Renal pelvis (tissue), 12 donors: ENCODE measurements around the gene C2orf66. TPM values are rescaled to one million over a fixed set of nuclear protein-coding genes. Genes with fewer than 3 reads are reported as not detected.

Experiments used
- DNase-seq: peaks from one replicate; pipeline ENCODE4 v3.0.0-alpha.2; 2013
- long read RNA-seq, 16 experiments: transcript quantifications; one replicate each; lab custom pipeline, GENCODE V29; 2026
- polyA plus RNA-seq, 3 donors: library from polyadenylated mRNA; unstranded; fragments of 120-200 nt; gene quantifications; one replicate each; pipeline ENCODE4 v1.2.1, GENCODE V29; 2013; ENCODE audit not compliant: insufficient read length in 3 of 3

C2orf66 gene
- under 1 TPM; 0.31 to 0.84 (median 0.61) TPM for polyA plus RNA-seq
- long read RNA-seq, donor 1 = 0 reads
- long read RNA-seq, donor 2 = 0 reads
- long read RNA-seq, donor 3 = 0 reads
- long read RNA-seq, donor 4 = 0 reads
- long read RNA-seq, donor 5 = 0 reads
- long read RNA-seq, donor 6 = 0 reads
- long read RNA-seq, donor 7 = 0 reads
- long read RNA-seq, donor 8 = 0 reads
- long read RNA-seq, donor 9 = 0 reads
- long read RNA-seq, donor 10 = 0 reads
- long read RNA-seq, donor 11 = 0 reads
- long read RNA-seq, donor 12 = 0 reads
- long read RNA-seq, donor 13 = 0 reads
- long read RNA-seq, donor 14 = 0 reads
- long read RNA-seq, donor 15 = 0 reads
- long read RNA-seq, donor 16 = 0 reads

DNA sequence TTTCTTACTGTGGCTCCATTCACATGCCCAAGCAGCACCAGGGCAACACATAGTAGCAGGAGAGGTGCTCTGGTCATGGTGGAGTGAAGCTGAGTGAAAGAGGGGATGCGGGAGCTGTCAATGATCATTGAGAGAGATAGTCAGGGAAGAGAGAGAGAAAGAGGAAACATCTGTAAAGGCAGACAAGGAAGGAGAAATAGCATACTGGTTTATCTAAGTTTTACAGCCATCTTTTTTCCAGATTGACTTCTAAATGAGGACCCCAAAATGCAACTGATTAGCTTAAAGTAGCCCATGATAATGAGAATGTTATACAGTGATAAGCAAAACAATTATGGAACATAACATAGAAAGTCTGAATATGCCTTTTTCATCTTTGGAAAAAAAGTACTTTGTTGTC, at the start of gene C2orf66:
TSS of gene C2orf66 (minus strand) at position 96 of the 400 bp plus-strand sequence. CDS start at position 77, 19 bp downstream.
- DNase-seq = no peak

DNA sequence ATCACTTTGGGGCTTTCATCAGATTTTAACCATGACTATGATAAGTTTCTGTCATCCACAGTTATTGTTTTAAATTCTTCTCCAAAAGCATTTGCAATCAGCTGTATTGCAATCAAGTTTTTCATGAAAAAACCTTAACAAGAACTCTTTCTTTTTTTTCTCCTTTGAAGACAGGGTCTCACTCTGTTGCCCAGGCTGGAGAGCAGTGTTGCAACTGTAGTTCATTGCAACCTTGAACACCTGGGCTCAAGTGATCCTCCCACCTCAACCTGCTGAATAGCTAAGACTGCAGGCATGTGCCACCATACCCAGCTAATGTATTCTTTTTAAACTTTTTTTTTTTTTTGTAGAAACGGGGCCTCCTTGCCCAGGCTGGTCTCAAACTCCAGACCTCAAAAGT, 45.5 kb upstream of the C2orf66 start:
- DNase-seq = no peak

DNA sequence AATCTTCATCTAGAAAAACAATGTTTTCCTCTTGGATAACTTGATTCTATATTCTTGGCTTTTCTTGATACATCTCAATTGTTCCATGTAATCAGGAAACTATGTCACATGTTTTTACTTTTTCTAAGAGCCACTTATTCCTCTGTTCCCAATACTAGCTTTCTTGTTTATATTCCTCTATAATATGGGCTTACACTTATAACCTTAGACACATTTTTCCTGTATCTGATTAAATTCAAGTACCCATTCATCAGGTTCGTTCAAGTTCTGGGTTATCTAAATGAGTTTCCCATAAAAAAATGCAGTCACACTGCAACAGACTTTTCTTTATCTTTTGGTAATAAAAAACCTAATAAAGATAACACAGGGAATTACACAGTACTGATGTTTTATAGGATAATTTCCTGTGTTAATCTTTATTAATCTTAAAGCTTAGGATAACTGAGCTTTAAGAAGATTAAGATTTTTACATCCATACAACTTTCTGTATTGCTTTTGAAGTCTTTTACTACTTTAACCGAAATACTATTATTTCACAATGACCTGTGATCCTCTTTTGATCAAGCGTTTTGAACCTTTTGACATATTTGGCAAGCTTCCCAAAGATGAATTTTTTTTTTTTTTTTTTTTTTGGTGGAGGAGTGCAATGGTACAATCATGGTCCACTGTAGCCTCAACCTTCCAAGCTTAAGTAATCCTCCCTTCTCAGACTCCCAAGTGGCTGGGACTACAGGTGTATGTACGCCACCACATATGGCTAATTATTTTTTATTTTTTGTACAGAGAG, 44.3 kb upstream of the C2orf66 start:
- DNase-seq = no peak

DNA sequence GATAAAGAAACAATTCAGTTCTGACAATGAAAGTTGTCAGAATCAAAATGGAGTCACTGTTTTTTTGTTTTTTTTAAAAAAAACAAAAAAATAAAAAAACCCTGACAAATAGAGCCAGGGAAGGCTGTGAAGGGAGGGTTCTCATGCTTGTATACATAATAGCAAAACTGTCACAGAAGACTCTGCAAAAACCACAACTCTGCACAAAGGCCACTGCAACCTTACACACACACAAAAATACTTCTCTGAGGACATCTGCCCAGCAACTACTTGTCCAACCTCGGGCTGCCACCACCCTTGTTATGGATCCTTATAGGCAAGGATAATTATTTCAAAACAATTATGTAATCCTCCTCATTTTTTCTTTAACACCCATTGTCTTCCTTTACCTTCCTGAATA, 41.9 kb upstream of the C2orf66 start:
- no peak for DNase-seq

DNA sequence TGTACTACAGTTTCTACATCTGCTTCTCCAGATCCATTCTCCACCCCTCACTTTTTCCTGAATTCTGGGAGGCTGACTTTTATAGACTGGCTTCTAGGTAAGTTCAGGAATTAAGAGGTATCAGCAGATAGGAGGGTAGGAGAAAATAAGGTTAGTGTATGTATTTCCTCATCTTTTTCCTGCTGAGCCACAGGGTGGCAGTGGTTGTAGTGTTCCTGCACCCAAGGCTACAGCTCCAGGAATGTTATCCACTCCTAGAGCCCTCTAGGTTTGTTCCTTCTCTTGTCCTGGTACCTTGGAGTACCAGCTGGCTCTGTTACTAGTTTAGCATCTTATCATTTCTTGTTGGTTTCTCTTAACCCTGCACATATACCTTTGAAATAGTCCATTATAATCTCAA, 40.7 kb upstream of the C2orf66 start:
- DNase-seq = no peak

DNA sequence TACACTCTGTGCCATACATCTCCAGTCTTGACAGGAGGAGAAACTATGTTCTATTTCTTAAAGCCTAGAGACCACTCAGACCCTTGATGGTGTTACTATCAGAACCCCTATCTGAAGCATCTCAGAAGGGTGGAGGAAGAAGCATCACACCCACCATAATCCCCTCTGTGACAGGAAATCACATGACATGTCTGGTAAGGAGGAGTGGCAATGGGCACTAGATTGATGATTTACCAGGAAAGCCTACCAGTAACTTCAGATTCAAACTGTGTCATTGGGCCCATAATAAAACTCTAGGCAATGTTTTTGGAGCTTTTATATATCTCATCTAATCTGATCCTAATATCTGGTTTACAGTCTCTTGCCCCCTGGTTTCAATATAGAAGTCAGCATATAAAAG, 37.1 kb upstream of the C2orf66 start:
- no peak for DNase-seq

DNA sequence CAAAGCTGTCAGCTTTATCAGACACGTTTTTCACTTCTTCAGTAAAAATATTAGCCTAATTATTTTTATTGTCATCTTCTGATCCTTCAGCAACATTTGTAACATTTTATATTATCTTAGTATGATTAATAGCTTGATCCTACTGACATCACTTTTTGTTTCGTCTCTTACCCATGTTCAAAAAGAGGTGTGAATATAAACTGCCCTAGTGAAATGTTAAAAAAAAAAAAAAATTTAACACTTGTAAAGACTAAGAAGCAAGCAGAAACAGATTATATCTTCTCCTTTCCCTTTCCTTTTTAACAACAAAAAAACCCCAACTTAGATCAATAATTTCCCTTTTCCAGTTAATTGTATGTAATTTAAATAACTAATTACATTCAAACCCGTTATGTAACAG, 36.2 kb upstream of the C2orf66 start:
- no peak for DNase-seq

DNA sequence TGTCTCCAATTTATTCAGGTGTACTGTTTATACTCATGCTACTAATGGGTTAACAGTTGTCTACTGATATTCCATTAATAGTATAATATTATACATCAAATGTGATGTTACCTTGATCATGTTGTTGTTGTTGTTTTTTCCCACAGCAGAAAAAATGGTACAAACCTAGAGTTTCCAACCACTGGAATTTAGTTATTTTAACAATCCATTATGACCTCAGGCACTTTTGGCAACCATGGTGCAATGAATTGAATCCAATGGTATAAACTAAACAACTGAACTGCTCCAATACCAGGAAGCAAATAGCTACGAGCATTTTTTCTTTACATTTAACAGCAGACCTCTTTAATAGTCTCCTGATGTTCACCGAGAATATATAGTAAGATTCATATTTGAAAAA, 31.0 kb upstream of the C2orf66 start:
- no peak for DNase-seq

DNA sequence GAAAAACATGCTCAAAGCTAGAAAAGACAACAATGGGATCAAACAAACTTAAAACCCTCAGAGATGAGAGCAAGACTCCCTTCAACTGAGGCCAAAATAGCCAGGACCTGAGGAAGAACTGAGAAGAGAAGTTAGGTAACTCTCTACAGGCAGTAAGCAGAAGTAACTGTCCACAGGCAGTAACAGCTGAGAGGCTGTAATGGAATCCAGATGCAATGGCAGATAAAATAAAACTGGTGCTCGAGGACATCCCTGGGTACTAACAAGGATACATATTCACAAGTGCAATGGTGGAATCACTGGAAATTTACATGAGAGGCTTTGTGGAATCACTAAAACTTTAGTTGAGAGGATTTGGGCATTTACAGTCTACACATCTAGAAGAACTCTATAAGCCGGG, 30.4 kb upstream of the C2orf66 start:
- no peak for DNase-seq

DNA sequence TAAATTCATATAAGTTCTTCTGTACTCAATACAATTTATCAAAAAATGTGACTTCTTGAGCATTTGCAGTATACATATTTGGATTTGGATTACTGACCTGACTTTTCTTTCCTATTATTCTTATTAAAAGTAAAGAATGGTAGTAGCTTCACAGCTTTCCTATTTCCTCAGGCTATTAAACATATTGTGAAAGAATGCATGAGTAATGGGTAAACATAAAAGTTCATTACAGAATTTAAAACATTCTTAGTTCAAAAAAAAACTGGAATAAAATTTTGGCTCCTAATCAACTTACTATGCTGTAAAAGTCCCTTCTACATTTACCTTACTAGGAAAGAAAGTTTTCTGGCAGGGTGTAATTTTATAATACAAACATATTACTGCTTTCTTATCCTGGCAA, 27.3 kb upstream of the C2orf66 start:
- DNase-seq = no peak

DNA sequence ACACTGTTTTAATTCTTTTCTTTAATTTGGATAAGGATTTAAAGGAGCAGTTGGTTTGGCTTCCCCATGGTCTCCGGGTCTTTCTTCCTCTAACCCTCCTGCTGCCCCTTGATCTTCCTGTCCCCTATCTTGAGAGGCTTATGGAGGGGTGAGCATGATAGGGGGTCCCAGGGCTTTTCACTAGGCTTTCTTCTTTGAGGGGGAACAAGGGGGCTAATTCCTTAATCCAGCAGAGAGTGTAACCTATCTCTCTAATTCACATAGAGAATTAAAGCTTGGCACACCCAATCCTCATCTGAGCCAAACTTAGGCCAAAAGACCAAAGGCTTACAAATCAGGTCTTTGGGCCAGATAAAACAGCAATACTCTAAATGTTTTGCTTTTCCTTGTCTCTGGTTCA, 21.5 kb upstream of the C2orf66 start:
- no peak for DNase-seq

DNA sequence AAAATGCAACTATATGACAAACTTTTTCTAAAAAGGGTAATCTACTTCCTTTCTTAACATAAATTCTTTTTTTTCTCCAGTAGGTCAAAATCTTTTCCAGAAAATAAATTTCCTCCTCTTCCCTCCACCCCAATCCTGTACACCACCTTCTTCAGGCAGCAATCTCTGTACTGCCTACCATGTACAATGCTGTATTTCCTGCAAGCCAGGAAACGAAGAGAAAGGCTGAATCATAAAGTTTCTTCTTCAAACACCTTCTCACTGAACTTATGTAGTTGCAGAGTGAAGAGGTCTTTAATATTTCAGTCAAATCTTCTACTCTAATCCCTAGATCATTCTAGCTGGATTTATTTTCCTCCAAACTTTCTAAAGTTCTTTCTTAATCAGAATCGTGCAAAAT, 18.2 kb upstream of the C2orf66 start:
- no peak for DNase-seq

DNA sequence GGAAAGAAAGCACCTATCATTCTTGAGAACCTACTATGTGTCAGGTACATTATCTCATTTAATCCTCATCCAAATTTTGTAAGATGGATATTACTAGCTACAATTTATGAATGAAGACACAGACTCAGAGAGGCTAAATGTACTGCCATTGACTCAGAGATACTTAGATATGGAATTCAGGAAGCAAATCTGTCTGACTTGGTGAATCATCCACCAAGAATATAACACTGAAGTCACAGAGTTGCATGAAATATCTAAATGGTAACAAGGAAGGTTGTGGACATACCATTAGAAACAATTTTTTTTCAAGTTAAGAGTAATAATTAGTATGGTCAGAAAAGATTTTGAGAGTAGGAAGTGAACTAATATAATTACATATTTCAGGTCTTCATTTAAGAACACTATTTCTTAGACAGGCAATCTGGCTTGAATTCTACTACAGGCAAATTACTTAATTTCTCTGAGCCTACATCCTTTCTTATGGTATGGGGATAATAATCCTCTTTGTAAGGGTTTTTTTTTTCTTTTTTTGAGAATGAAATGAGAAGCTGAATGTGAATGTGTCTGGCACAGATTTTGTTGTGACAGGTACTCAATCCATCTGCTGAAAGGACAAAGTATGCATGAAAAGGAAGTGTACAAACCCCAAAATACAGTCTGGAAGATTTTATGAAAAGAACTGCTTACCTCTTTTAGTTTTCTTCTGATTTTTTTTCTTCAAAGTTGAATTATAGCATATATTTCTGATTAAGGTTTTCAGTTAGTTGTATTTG, 14.8 kb upstream of the C2orf66 start:
- DNase-seq = no peak

DNA sequence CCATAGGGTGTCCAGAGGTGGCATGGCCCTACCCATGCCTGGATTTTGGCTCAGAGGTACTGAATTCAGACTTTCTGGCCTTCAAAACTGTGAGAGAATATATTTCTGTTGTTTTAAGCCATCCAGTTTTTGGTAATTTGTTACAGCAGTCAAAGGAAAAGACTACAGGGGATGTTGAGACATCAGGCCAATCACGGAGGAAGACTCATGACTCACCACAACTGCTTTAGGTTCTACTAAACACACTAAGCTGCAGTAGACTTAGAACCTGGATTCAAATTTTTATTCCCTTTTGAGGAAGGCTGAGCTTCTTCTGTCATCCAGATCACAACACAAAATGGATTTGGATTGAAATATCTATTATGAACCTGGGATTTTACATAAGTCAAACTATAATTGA, 12.0 kb upstream of the C2orf66 start:
- DNase-seq = no peak

DNA sequence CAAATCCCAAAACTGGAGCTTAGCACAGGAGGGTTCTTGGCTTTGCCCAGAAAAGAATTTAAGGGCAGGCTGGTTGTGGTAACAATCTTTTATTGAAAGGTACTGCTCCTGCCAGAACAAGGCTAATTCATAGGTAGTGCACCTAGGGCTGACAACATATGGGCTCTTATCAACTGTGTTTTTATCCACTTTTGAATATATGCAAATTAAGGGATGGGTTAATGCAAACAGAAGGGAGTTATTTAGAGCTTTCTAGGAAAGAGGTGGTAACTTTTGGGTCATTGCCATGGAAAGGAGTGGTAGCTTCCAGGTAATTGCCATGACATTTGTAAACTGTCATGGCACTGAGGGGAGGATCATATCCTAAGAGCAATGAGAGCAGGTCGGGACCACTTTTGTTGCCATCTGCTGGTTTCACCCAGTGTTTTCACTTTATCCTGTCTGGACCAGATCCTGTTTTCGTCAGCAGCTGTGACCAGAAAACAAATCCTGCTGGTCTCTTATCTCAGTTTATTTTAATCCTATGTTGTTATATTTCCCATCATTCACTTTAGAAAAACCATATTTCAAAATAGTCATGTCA, 981 bp downstream of the C2orf66 start:
- no peak for DNase-seq

DNA sequence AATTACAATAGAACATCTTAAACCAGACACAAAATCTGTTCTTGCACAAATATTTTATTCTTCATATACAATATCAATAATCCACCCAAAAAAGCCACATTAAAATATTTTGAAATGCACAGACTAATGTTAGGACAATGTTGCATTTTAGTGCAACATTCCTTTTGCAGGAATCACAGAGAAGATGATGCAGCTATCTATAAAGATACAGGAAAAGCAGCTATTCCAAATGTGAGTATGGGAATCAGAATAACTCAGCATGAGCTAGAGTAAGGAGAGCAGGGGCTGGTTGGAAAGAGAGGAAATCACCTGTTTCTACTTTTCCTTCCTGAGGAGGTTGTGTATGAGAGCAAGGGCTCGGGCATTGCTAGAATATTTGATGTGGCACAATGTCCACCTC, 4.8 kb downstream of the C2orf66 start:
- no peak for DNase-seq

DNA sequence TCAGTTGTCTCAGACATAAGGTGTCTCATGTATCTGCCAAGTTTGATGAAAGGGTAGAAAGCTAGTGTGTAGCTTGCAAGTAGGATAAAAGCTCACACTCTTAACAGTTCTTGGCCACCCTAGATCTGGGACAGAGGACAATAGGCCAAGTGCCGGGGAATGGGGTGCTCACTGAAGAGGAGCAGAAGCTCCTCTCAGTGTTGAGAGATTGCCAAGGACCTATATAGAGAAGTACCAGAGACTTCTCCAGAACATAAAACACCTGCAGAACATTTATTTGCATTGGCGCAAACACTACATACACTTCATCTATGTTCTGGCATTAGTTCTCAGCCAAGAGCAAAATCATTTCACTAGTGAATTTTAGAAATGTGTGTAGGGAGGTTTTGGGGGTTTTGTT, 6.8 kb downstream of the C2orf66 start:
- no peak for DNase-seq

DNA sequence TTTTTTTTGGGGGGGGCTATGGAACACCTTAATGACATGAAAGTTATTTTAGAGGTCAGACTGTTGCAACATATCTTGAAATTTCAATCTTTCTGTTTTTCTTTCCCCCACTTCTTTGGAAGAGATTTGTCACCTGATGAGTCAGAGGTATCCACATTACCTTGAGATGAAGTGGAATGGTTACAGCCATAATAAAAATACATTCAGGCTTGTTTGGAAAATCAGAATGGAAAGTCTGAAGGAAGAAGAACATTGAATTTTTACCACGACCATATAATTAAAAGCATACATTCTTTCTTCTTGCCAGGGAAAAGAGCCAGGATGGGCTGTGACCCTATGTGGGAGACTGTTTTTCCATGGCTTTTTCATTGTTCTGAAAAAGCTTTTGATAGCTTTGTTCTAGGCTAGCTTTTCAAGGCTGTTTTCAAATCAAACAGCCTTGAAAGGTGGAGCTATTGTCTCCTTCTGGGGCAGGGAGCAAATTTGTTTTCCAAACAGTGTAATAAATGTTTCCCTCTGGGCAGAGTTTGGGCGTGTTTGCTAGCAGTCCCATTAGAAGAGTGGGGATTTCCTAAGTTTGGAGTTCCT, 7.4 kb downstream of the C2orf66 start:
- DNase-seq = no peak

DNA sequence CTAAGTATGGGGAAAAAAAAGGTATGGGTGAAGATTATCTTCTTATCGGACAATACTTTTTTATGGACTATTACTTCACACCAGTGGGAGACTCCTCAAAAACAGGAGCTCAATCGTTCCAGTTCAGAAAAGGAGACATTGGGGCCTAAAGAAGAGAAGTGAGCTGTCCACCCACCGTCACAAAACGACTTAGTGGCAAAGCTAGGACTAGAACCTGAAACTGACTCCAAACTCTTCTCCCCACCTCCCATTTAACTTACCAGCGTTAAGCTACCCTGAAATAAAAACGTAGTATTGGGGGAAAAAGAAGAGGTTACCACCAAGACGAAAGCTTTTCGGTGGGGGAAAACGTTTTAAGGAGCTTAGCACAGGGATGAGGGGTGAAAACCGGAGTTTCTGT, 10.2 kb downstream of the C2orf66 start:
- no peak for DNase-seq

DNA sequence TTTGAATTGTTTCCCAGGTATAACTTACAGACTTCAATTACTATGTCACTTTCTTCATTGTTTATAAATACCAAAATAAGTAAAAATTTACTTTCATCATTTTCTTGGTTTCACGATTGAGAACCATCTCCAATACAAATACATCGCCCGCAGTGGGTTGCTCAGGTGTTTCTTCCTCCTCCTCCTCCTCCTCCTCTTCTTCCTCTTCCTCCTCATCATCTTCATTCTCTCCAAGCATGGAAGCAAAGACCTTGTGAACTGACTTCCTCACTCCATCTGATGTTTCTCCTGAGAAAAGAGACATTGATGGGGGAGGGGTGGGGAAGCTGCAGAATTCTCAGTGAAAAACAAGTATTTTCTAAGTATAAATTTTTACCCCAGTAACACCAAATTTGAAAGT, 16.3 kb downstream of the C2orf66 start:
- DNase-seq = no peak

DNA sequence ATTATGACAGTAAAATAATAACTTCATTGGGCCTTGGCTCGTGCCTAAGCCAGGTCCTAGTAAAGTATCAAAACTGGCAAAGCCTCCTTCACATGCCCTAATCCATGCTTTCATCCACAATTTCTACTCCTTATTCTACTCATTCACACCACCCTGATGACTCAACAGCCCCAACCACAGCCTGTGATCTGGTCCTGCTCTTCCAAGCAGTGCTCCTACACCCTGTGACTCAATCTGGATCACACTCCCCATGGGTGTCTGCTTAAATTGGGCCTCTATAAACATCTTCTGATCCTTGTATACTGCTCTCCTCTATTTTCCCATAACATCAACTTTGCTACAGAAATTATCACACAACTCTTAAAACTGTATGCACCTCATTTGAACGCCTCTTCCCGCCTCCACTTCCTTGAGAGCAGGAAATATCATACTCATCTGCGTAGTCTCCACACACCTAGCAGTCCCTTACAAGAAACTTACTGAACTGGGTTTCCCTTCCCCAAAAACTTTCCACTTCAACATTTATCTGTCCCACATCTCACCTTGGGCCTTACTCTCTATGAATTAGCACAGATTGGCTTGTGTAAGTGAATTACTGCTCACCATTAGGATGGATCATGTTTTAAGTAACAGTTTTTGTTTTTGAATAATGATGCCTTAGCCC, 25.6 kb downstream of the C2orf66 start:
- DNase-seq = no peak
